ENCODE results near the gene ANKRD40.
"Not testable (repeated sequence)": the region's sequence is repeated elsewhere in the genome, so short reads cannot be mapped to it uniquely, and the experiment has no call there.

The ANKRD40 gene

DNA sequence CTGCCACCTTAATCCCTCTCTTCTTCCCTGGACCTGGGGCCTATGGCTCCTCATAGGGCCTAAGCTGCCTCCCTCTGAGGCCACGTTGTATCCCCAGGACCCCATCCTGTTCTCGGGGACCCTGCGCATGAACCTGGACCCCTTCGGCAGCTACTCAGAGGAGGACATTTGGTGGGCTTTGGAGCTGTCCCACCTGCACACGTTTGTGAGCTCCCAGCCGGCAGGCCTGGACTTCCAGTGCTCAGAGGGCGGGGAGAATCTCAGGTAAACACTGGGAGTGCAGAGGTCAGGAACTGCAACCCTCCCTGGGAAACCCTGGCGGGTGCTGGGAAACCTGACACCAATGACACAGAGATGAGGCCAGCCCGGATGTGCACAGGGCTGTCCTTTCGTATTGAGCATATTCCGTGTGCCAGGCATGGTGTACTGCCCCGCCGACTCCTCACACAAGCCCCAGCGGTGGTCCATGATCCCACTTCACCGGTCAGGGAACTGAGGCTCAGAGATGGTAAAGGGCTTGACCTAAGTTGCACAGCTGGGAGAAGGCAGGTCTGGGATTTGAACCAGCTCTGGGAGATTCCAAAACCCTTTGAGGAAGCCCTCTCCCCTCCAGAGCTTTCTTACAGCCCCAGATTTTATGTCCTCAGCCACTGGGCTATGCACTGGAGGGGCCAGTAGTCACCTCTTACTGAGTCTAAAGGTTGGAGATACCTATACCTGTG, 22.9 kb downstream of the ANKRD40 start:
- Histone ChIP-seq H3K4me1 (ENCODE audit: control insufficient read depth, insufficient read depth, low read length) (peaks cover 47% of the 10 kb centered on the region), H3K4me3 (ENCODE audit: low read length in 2 of 2) (no peak overlapping the region), H3K9me3 (ENCODE audit: control insufficient read depth in 2 of 2, low read length in 2 of 2) (no peaks in the 10 kb centered on the region), H3K27ac (ENCODE audit: low read length) (no peak overlapping the region), H3K27me3 (ENCODE audit: control insufficient read depth in 1 of 2, insufficient read depth in 2 of 2, low read length in 2 of 2) (no peaks in the 10 kb centered on the region), H3K9ac (ENCODE audit: low read length in 2 of 2) (no peak overlapping the region), H3K36me3 (ENCODE audit: control insufficient read depth in 2 of 2, insufficient read depth in 2 of 2, low read length in 2 of 2) (no peaks in the 10 kb centered on the region)

- no peak overlapping the region for H3K27ac ChIP-seq (ENCODE audit: low read length)
- H3K4me3 ChIP-seq (ENCODE audit: low read length in 2 of 2), result no peak overlapping the region
- peaks cover 41% of the 10 kb centered on the region for H3K4me1 ChIP-seq (ENCODE audit: control insufficient read depth, insufficient read depth, low read length)
- H3K27me3 ChIP-seq (ENCODE audit: control insufficient read depth in 1 of 2, insufficient read depth in 2 of 2, low read length in 2 of 2), result no peaks in the 10 kb centered on the region
- no peaks in the 10 kb centered on the region for H3K9me3 ChIP-seq (ENCODE audit: control insufficient read depth in 2 of 2, low read length in 2 of 2)
- no peaks in the 10 kb centered on the region for H3K36me3 ChIP-seq (ENCODE audit: control insufficient read depth in 2 of 2, insufficient read depth in 2 of 2, low read length in 2 of 2)
- H3K9ac ChIP-seq (ENCODE audit: low read length in 2 of 2), result no peak overlapping the region
These were observed 23.5 kb downstream of the ANKRD40 start for GRCh38 chr17:50684288-50684611.

- Histone ChIP-seq H3K27me3 (ENCODE audit: control insufficient read depth in 1 of 2, insufficient read depth in 2 of 2, low read length in 2 of 2) (no peaks in the 10 kb centered on the region), H3K36me3 (ENCODE audit: control insufficient read depth in 2 of 2, insufficient read depth in 2 of 2, low read length in 2 of 2) (no peaks in the 10 kb centered on the region), H3K4me1 (ENCODE audit: control insufficient read depth, insufficient read depth, low read length) (peaks cover 36% of the 10 kb centered on the region), H3K9me3 (ENCODE audit: control insufficient read depth in 2 of 2, low read length in 2 of 2) (no peaks in the 10 kb centered on the region), H3K9ac (ENCODE audit: low read length in 2 of 2) (no peak overlapping the region), H3K27ac (ENCODE audit: low read length) (no peak overlapping the region), H3K4me3 (ENCODE audit: low read length in 2 of 2) (no peak overlapping the region)
These were observed 24.1 kb downstream of the ANKRD40 start for GRCh38 chr17:50683434-50684287.

GRCh38 chr17:50682938-50683337, 24.8 kb downstream of the ANKRD40 start:
- H3K36me3 ChIP-seq (ENCODE audit: control insufficient read depth in 2 of 2, insufficient read depth in 2 of 2, low read length in 2 of 2), result no peaks in the 10 kb centered on the region
- no peak overlapping the region for H3K27ac ChIP-seq (ENCODE audit: low read length)
- H3K9me3 ChIP-seq (ENCODE audit: control insufficient read depth in 2 of 2, low read length in 2 of 2), result no peaks in the 10 kb centered on the region
- peaks cover 33% of the 10 kb centered on the region for H3K4me1 ChIP-seq (ENCODE audit: control insufficient read depth, insufficient read depth, low read length)
- H3K27me3 ChIP-seq (ENCODE audit: control insufficient read depth in 1 of 2, insufficient read depth in 2 of 2, low read length in 2 of 2), result no peaks in the 10 kb centered on the region
- H3K9ac ChIP-seq (ENCODE audit: low read length in 2 of 2), result no peak overlapping the region
- no peak overlapping the region for H3K4me3 ChIP-seq (ENCODE audit: low read length in 2 of 2)

DNA sequence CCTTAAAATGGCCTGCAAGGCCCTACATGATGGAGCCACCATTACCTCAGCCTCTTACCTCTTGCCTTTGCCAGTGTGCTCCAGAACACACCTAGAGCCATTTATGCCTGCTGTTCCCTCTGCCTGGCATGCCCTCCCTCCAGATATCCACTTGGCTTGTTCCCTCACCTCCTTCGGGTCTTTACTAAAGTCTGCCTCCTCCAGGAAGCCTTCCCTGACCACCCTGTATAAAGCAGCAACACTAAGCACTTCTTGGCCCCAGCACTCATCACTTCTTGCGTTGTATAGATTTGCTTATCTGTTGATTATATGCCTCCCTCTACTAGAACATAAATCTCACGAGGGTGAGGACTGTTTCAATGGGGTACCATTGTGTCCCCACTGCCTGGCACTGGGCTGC, 25.3 kb downstream of the ANKRD40 start:
- Histone ChIP-seq H3K4me3 (ENCODE audit: low read length in 2 of 2) (no peak overlapping the region), H3K9me3 (ENCODE audit: control insufficient read depth in 2 of 2, low read length in 2 of 2) (no peaks in the 10 kb centered on the region), H3K27me3 (ENCODE audit: control insufficient read depth in 1 of 2, insufficient read depth in 2 of 2, low read length in 2 of 2) (no peaks in the 10 kb centered on the region), H3K27ac (ENCODE audit: low read length) (no peak overlapping the region), H3K9ac (ENCODE audit: low read length in 2 of 2) (no peak overlapping the region), H3K36me3 (ENCODE audit: control insufficient read depth in 2 of 2, insufficient read depth in 2 of 2, low read length in 2 of 2) (no peaks in the 10 kb centered on the region), H3K4me1 (ENCODE audit: control insufficient read depth, insufficient read depth, low read length) (peaks cover 30% of the 10 kb centered on the region)

DNA sequence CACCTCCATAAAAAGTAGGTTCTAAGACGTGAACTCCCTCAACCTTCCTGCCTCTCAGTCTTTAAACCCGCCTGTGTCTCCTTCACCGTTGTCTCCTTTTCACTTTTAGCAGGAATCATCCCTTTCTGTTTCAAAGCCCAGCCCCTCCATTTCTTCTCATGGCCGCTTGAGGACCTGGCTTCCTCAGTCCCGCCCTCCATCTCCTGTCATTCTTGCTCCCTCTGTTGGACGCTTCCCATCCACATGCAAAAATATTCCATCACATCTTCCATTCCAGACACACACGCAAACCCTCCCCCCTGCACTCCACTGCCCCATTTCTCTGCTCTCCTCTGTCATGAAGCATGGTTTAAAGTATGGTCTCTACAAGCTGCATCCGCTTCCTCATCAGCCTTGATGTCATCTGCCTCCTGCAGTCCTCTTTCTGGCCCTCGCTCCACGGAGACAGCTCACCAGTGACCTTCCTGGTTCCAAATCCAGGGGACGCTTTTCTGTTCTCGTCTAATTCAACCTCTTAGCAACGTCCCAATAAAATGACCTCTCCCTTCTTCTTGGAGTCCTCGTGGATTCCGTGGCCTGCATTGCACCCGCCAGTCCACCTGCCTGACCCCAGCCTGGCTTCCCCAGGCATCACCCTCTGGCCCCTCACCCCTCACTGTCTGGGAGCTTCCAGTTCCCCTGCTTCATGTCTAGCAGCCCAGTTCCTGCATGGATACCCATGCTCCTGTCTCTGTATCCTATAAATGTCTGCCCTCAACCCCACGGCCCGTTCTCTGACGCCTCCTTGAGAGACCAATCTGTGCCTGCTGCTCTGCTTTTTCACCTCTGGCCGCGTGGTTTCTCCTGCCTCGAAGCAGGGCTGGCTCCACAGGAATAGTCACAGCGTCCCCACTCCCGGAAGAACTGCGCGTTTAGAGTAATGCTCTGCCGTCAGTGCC, 26.2 kb downstream of the ANKRD40 start:
- Histone ChIP-seq H3K9ac (ENCODE audit: low read length in 2 of 2) (no peak overlapping the region), H3K36me3 (ENCODE audit: control insufficient read depth in 2 of 2, insufficient read depth in 2 of 2, low read length in 2 of 2) (no peaks in the 10 kb centered on the region), H3K27me3 (ENCODE audit: control insufficient read depth in 1 of 2, insufficient read depth in 2 of 2, low read length in 2 of 2) (no peaks in the 10 kb centered on the region), H3K27ac (ENCODE audit: low read length) (peak overlapping the region; percentile 2), H3K9me3 (ENCODE audit: control insufficient read depth in 2 of 2, low read length in 2 of 2) (no peaks in the 10 kb centered on the region), H3K4me3 (ENCODE audit: low read length in 2 of 2) (peak overlapping the region in 1 of 2 donors; percentile 49), H3K4me1 (ENCODE audit: control insufficient read depth, insufficient read depth, low read length) (peaks cover 21% of the 10 kb centered on the region)

- not testable (repeated sequence) for H3K27ac ChIP-seq (ENCODE audit: low read length); H3K27me3 ChIP-seq (ENCODE audit: control insufficient read depth in 1 of 2, insufficient read depth in 2 of 2, low read length in 2 of 2); H3K36me3 ChIP-seq (ENCODE audit: control insufficient read depth in 2 of 2, insufficient read depth in 2 of 2, low read length in 2 of 2); H3K9ac ChIP-seq (ENCODE audit: low read length in 2 of 2); H3K9me3 ChIP-seq (ENCODE audit: control insufficient read depth in 2 of 2, low read length in 2 of 2)
- H3K4me1 ChIP-seq (ENCODE audit: control insufficient read depth, insufficient read depth, low read length), result peaks cover 12% of the 10 kb centered on the region
- peak overlapping the region in 1 of 2 donors; percentile 49 for H3K4me3 ChIP-seq (ENCODE audit: low read length in 2 of 2)
These were observed 27.0 kb downstream of the ANKRD40 start for GRCh38 chr17:50680543-50681262.

DNA sequence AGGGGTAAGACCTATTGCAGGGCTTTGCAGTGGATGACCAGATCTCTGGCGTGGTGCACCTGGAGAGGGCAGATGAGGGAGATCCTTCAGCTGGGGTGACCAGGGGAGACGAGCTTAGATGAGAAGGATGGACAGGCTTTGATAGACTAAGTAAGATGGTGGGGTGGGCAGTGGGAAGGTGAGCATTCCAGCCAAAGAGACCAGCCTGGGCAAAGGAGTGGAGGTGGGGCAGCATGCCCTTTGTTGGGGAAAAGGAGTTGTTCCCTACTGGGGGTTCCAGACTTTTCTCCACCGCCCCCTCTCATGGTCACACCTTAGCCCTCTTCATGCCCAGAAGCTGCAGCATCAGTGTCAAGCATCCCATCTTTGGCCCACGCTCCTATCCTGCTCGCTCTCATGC, 27.6 kb downstream of the ANKRD40 start:
- no peaks in the 10 kb centered on the region for H3K27me3 ChIP-seq (ENCODE audit: control insufficient read depth in 1 of 2, insufficient read depth in 2 of 2, low read length in 2 of 2)
- H3K27ac ChIP-seq (ENCODE audit: low read length), result no peak overlapping the region
- peaks cover 12% of the 10 kb centered on the region for H3K4me1 ChIP-seq (ENCODE audit: control insufficient read depth, insufficient read depth, low read length)
- H3K36me3 ChIP-seq (ENCODE audit: control insufficient read depth in 2 of 2, insufficient read depth in 2 of 2, low read length in 2 of 2), result no peaks in the 10 kb centered on the region
- H3K9ac ChIP-seq (ENCODE audit: low read length in 2 of 2), result no peak overlapping the region
- no peaks in the 10 kb centered on the region for H3K9me3 ChIP-seq (ENCODE audit: control insufficient read depth in 2 of 2, low read length in 2 of 2)
- no peak overlapping the region for H3K4me3 ChIP-seq (ENCODE audit: low read length in 2 of 2)

- H3K9ac ChIP-seq (ENCODE audit: low read length in 2 of 2), result no peak overlapping the region
These were observed 28.6 kb downstream of the ANKRD40 start for GRCh38 chr17:50679008-50679544.

DNA sequence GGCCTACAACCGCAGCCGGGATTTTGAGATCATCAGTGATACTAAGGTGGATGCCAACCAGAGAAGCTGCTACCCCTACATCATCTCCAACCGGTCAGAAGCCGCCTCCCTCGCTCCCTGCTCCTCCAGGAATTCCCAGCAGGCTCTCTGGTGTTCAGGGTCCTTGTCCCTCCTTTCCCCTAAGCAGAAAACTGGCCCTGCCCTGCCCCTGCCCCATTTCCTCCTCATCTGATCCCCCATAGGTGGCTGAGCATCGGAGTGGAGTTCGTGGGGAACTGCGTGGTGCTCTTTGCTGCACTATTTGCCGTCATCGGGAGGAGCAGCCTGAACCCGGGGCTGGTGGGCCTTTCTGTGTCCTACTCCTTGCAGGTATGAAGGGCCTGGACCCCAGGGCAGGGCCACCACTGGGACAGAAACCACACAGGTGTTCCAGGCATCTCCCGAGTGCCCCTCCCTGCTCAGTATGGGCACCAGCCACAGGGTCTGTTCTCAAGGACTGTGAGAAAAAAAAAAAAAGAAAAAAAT, 29.8 kb downstream of the ANKRD40 start:
- Histone ChIP-seq H3K9ac (ENCODE audit: low read length in 2 of 2) (no peak overlapping the region), H3K9me3 (ENCODE audit: control insufficient read depth in 2 of 2, low read length in 2 of 2) (no peaks in the 10 kb centered on the region), H3K36me3 (ENCODE audit: control insufficient read depth in 2 of 2, insufficient read depth in 2 of 2, low read length in 2 of 2) (no peaks in the 10 kb centered on the region), H3K27ac (ENCODE audit: low read length) (no peak overlapping the region), H3K4me1 (ENCODE audit: control insufficient read depth, insufficient read depth, low read length) (peaks cover 12% of the 10 kb centered on the region), H3K4me3 (ENCODE audit: low read length in 2 of 2) (no peak overlapping the region), H3K27me3 (ENCODE audit: control insufficient read depth in 1 of 2, insufficient read depth in 2 of 2, low read length in 2 of 2) (no peaks in the 10 kb centered on the region)

More at GRCh38 chr17:50679008-50679544, 28.6 kb downstream of the ANKRD40 start:
- Histone ChIP-seq H3K27me3 (ENCODE audit: control insufficient read depth in 1 of 2, insufficient read depth in 2 of 2, low read length in 2 of 2) (no peaks in the 10 kb centered on the region), H3K9me3 (ENCODE audit: control insufficient read depth in 2 of 2, low read length in 2 of 2) (no peaks in the 10 kb centered on the region), H3K4me3 (ENCODE audit: low read length in 2 of 2) (no peak overlapping the region), H3K27ac (ENCODE audit: low read length) (no peak overlapping the region), H3K4me1 (ENCODE audit: control insufficient read depth, insufficient read depth, low read length) (peaks cover 12% of the 10 kb centered on the region), H3K36me3 (ENCODE audit: control insufficient read depth in 2 of 2, insufficient read depth in 2 of 2, low read length in 2 of 2) (no peaks in the 10 kb centered on the region)

All from stomach smooth muscle (tissue), 2 donors.